Limb (tissue), 2 donors: ENCODE data around the gene THOC2.

Experiments used
- DNase-seq, 2 donors: peaks; one replicate each; pipeline ENCODE4 v3.0.0-alpha.2; 2016; ENCODE audit errors: extremely low spot score in 2 of 2

The THOC2 gene

DNA sequence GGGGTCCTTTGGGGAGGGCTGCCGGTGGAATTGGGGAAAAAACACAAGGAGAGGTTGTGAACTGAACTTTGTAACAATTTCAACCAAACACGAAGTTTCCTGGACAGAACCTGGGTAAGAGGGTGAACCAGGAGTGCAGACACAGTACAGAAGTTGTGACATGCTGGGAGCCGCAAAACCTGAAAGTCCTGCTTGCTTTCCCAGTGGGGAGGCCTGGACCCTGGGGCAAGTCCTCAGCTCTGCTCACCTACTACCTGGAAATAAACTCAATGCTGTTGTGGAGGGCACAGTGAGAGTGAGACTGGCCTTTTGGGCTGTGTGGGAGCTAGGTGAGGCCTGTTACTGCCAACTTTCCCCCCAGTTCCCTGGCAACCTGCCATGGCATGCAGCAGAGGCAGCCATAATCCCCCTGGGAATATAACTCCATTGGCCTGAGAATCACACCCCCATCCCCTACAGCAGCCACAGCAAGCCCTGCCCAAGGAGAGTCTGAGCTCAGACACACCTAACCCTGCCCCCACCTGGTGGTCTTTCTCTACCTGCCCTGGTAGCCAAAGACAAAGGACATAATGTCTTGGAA is 162.8 kb downstream of the THOC2 start:
- no peak for DNase-seq

DNA sequence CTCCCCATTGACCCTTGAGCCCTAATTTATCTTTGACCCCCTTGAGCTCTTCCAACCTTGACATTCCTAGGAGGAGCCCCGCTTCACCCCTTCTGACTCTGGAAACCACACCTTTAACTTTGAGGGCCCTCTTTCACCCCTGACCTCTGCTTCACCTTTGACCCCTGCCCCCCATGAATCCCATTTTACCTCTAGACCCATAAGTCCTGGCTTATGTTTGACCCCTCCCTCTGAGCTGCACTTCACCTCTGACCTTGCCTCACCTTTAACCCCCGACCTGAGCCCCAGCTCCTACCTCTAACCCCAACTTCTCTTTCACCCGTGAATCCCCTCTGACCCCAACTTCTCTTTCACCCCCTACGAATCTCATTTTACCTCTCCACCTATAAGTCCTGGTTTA is 169.7 kb downstream of the THOC2 start:
- DNase-seq = no peak

DNA sequence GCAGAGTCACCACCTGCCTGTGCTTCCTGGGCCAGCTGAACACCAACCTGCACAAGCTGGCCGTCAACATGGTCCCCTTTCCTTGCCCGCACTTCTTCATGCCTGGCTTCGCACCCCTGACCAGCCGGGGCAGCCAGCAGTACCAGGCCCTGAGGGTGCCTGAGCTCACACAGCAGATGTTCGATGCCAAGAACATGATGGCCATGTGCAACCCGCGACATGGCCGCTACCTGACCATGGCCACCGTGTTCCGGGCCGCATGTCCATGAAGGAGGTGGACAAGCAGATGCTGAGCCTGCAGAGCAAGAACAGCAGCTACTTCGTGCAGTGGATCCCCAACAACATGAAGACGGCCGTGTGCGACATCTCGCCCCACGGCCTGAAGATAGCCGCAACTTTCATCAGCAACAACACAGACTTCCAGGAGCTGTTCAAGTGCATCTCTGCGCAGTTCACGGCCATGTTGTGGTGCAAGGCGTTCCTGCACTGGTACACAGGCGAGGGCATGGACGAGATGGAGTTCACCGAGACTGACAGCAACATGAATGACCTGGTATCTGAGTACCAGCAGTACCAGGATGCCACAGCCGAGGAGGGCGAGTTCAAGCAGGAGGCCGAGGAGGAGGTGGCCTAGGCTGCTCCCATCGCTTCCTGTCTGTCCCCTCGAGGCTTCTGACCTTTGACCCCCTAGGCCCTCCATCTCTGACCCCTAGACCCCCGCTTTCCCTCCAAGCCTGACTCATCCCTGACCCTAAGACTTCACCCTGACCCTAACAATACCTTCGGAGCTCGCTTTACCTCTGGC is 170.3 kb downstream of the THOC2 start:
- no peak for DNase-seq

DNA sequence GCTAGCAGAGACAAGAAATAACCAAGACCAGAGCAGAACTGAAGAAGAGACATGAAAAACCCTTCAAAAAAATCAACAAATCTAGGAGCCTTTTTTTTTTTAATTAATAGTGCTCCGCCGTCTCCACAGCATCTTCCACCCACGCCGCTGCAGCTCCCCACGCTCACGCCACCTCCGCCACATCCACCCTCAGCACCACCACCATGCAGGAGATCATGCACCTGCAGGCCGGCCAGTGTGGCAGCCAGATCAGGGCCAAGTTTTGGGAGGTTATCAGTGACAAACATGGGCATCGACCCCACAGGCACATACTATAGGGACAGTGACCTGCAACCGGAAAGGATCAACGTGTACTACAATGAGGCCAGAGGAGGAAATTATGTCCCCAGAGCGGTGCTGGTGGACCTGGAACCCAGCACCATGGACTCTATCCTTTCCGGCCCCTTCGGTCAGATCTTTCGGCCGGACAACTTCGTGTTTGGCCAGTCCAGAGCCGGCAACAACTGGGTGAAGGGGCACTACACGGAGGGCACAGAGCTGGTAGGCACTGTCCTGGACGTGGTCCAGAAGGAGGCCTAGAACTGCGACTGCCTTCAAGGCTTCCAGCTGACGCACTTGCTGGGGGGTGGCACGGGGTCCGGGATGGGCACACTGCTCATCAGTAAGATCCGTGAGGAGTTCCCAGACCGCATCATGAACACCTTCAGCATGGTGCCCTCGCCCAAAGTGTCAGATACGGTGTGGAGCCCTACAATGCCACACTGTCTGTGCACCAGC is 171.2 kb downstream of the THOC2 start:
- no peak for DNase-seq

DNA sequence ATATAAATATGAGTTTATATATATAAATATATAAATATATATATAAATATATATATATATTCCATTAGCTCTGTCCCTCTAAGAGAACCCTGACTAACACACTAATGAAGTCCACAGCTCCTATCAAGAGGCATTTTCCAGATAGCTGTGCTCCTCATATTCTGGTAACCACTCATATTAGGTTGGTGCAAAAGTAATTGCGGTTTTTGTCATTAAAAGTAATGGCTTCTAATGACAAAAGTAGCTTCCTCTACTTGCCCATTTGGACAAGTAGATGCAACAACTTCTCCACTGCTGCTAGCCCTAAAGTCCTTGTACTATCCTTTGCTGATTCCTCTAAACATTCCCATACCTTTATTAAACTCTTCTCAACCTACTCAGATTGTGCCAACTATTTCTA is 182.0 kb downstream of the THOC2 start:
- no peak for DNase-seq
